HepG2 (cell line): ENCODE results near the gene MXRA7. TPM values are rescaled to one million over a fixed set of nuclear protein-coding genes. Genes with fewer than 3 reads are reported as not detected.

Experiments
- ARHGAP35 ChIP-seq: sonication (generic); formaldehyde crosslinking; IDR thresholded peaks from 2 replicates; pipeline ENCODE4 v1.9.0; 2022; ENCODE audit warnings: mild to moderate bottlenecking, inconsistent platforms, moderate library complexity, missing genetic modification reagents, borderline replicate concordance
- ATM ChIP-seq: fragments of 450-650 bp; IDR thresholded peaks from 2 replicates; pipeline ENCODE4 v1.7.1; 2017; ENCODE audit warnings: mild to moderate bottlenecking, borderline replicate concordance
- ATRX ChIP-seq: sonication (generic); formaldehyde crosslinking; IDR thresholded peaks from 2 replicates; pipeline ENCODE4 v1.4.0; 2020; ENCODE audit warnings: missing genetic modification reagents, borderline replicate concordance
- BRCA1 ChIP-seq: sonication (generic); formaldehyde crosslinking; IDR thresholded peaks from 2 replicates; pipeline ENCODE4 v1.4.0; 2020; ENCODE audit warnings: missing genetic modification reagents
- EZH2 ChIP-seq: conservative IDR thresholded peaks from 2 replicates; pipeline ENCODE4 v1.6.1; 2012; ENCODE audit warnings: mild to moderate bottlenecking, low read depth, low read length, moderate library complexity
- FLYWCH1 ChIP-seq: sonication (generic); formaldehyde crosslinking; IDR thresholded peaks from 2 replicates; pipeline ENCODE4 v1.8.1; 2023; ENCODE audit warnings: mild to moderate bottlenecking, missing genetic modification reagents
- HNRNPK ChIP-seq: fragments of 200-400 bp; formaldehyde crosslinking; IDR thresholded peaks from 2 replicates; pipeline ENCODE4 v1.6.1; 2018; ENCODE audit warnings: low read length, low read depth, moderate library complexity, mild to moderate bottlenecking; ENCODE audit not compliant: poor library complexity, severe bottlenecking
- KDM1A ChIP-seq: IDR thresholded peaks from 2 replicates; pipeline ENCODE4 v1.6.1; 2016; ENCODE audit warnings: missing compliant biosample characterization
- KLF15 ChIP-seq: sonication (generic); formaldehyde crosslinking; IDR thresholded peaks from 2 replicates; pipeline ENCODE4 v1.8.1; 2023; ENCODE audit warnings: borderline replicate concordance, mild to moderate bottlenecking, inconsistent platforms, missing genetic modification reagents, mixed read lengths
- MED1 ChIP-seq: sonication (generic); formaldehyde crosslinking; IDR thresholded peaks from 2 replicates; pipeline ENCODE4 v1.4.0; 2020; ENCODE audit warnings: missing genetic modification reagents
- RARG ChIP-seq: sonication (generic); formaldehyde crosslinking; IDR thresholded peaks from 2 replicates; pipeline ENCODE4 v1.4.0; 2020; ENCODE audit warnings: low read depth, mild to moderate bottlenecking, missing genetic modification reagents
- RFX3 ChIP-seq: IDR thresholded peaks from 2 replicates; pipeline ENCODE4 v1.6.1; 2016; ENCODE audit warnings: missing biosample characterization, missing genetic modification reagents
- RFXAP ChIP-seq: sonication (generic); formaldehyde crosslinking; IDR thresholded peaks from 2 replicates; pipeline ENCODE4 v1.4.0; 2020; ENCODE audit warnings: missing genetic modification reagents, borderline replicate concordance
- SKIL ChIP-seq: sonication (generic); formaldehyde crosslinking; IDR thresholded peaks from 2 replicates; pipeline ENCODE4 v1.8.0; 2022; ENCODE audit warnings: missing genetic modification reagents, mild to moderate bottlenecking, moderate library complexity, borderline replicate concordance
- SMARCE1 ChIP-seq: fragments of 450-650 bp; IDR thresholded peaks from 2 replicates; pipeline ENCODE4 v1.6.1; 2017; ENCODE audit warnings: borderline replicate concordance
- TCF12 ChIP-seq, 2 experiments: fragments of 450-650 bp in 1 of 2; sonication (generic) in 1 of 2; formaldehyde crosslinking in 1 of 2; IDR thresholded peaks; 2 replicates each; pipeline versions ENCODE4 v1.6.1 to v1.8.0; 2017 to 2022; ENCODE audit warnings: antibody characterized with exemption in 1 of 2, mild to moderate bottlenecking in 1 of 2, missing genetic modification reagents in 1 of 2, moderate library complexity in 1 of 2
- THAP11 ChIP-seq: IDR thresholded peaks from 2 replicates; pipeline ENCODE4 v1.6.1; 2016; ENCODE audit warnings: missing biosample characterization, missing genetic modification reagents
- XRCC5 ChIP-seq: fragments of 200-400 bp; formaldehyde crosslinking; optimal IDR thresholded peaks from 2 replicates; pipeline ENCODE3; 2017; ENCODE audit warnings: mild to moderate bottlenecking, low read length
- YEATS4 ChIP-seq: sonication (generic); formaldehyde crosslinking; IDR thresholded peaks from 2 replicates; pipeline ENCODE4 v1.4.0; 2020; ENCODE audit warnings: missing genetic modification reagents, borderline replicate concordance
- ZFY ChIP-seq: sonication (generic); formaldehyde crosslinking; IDR thresholded peaks from 2 replicates; pipeline ENCODE4 v1.4.0; 2020; ENCODE audit warnings: missing genetic modification reagents
- ZNF143 ChIP-seq: sonication (generic); formaldehyde crosslinking; IDR thresholded peaks from 2 replicates; pipeline ENCODE4 v1.4.0; 2020; ENCODE audit warnings: missing genetic modification reagents
- ZNF20 ChIP-seq: sonication (generic); formaldehyde crosslinking; IDR thresholded peaks from 2 replicates; pipeline ENCODE4 v1.4.0; 2020; ENCODE audit warnings: mild to moderate bottlenecking, moderate library complexity, missing genetic modification reagents
- ZNF350 ChIP-seq: sonication (generic); formaldehyde crosslinking; IDR thresholded peaks from 2 replicates; pipeline ENCODE4 v1.4.0; 2020; ENCODE audit warnings: mild to moderate bottlenecking, low read depth, missing genetic modification reagents, borderline replicate concordance
- ZNF468 ChIP-seq: sonication (generic); formaldehyde crosslinking; IDR thresholded peaks from 2 replicates; pipeline ENCODE4 v1.8.0; 2022; ENCODE audit warnings: mild to moderate bottlenecking, moderate library complexity, missing genetic modification reagents
- ZNF552 ChIP-seq: sonication (generic); formaldehyde crosslinking; IDR thresholded peaks from 2 replicates; pipeline ENCODE4 v1.9.0; 2022; ENCODE audit warnings: missing genetic modification reagents, mild to moderate bottlenecking, borderline replicate concordance
- ZNF644 ChIP-seq: IDR thresholded peaks from 2 replicates; pipeline ENCODE4 v1.6.1; 2016; ENCODE audit warnings: low read depth
- ZNF891 ChIP-seq: sonication (generic); formaldehyde crosslinking; IDR thresholded peaks from 2 replicates; pipeline ENCODE4 v1.5.0; 2020; ENCODE audit warnings: mild to moderate bottlenecking, missing genetic modification reagents
- polyA plus RNA-seq, 8 experiments: library from polyadenylated mRNA; depleted of rRNA in 3 of 8; stranded (reverse) in 7 of 8; unstranded in 1 of 8; fragments of >200 nt; fragmentation: Illumina TruSeq in 4 of 8; extraction: Trizol in 4 of 8; gene quantifications; 2 replicates each; pipeline versions ENCODE4 v1.2.1 to v1.2.3, GENCODE V29; 2011 to 2016; ENCODE audit warnings: low read depth in 4 of 8, missing spikeins in 1 of 8, mixed read lengths in 1 of 8; ENCODE audit not compliant: insufficient read depth in 1 of 8
- total RNA-seq, 5 experiments: library from RNA; depleted of rRNA; stranded (reverse); fragments of >200 nt; fragmentation: Illumina TruSeq; extraction: Trizol; gene quantifications; 2 replicates each; pipeline ENCODE4 v1.2.3, GENCODE V29; 2016; ENCODE audit warnings: low read depth in 1 of 5
- TF ChIP-seq, protein P1 (sequence below): sonication (generic); formaldehyde crosslinking; IDR thresholded peaks from 2 replicates; pipeline ENCODE4 v1.9.0; 2021; ENCODE audit warnings: missing genetic modification reagents, mild to moderate bottlenecking, borderline replicate concordance

Gene MXRA7
- total and polyA plus RNA-seq, 2 of the 13 experiments (the other 11 are each of a cell fraction or from before 2014, with no cell fraction given) = 44.8 to 112 TPM

GRCh38 chr17:76726776-76727718, 16.3 kb upstream of the MXRA7 start, which contains the start of gene METTL23 (continued):
- no peak; the same call in 1 of the 2 replicates for TF ChIP-seq ZNF468
- TF ChIP-seq ARHGAP35 = no peak; the same call in 1 of the 2 replicates
- TF ChIP-seq YEATS4 = peak; percentile 92
- 0 out of 2 replicates have a peak, but pooled peaks have one; percentile 24 for TF ChIP-seq FLYWCH1 (CRISPR knock-in tag)
- 0 out of 2 replicates have a peak, but pooled peaks have one; percentile 60 for TF ChIP-seq ZNF20 (CRISPR knock-in tag)
- TF ChIP-seq ZNF644 = no peak
- TF ChIP-seq ATRX (CRISPR knock-in tag) = no peak
- no peak for TF ChIP-seq ZNF891 (CRISPR knock-in tag)
- TF ChIP-seq RARG (CRISPR knock-in tag) = no peak
- no peak for TF ChIP-seq SMARCE1
- peak; percentile 15; the same call in 1 of the 2 replicates for TF ChIP-seq THAP11 (CRISPR knock-in tag)
- no peak for TF ChIP-seq BRCA1 (CRISPR knock-in tag)
- no peak; the same call in 1 of the 2 replicates for TF ChIP-seq MED1 (CRISPR knock-in tag)
- TF ChIP-seq EZH2 = no peak
- TF ChIP-seq ZNF350 = peak; percentile 86
- TF ChIP-seq ATM = no peak
- TF ChIP-seq, protein P1, sequence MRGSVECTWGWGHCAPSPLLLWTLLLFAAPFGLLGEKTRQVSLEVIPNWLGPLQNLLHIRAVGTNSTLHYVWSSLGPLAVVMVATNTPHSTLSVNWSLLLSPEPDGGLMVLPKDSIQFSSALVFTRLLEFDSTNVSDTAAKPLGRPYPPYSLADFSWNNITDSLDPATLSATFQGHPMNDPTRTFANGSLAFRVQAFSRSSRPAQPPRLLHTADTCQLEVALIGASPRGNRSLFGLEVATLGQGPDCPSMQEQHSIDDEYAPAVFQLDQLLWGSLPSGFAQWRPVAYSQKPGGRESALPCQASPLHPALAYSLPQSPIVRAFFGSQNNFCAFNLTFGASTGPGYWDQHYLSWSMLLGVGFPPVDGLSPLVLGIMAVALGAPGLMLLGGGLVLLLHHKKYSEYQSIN (CRISPR knock-in tag) = no peak
- peak; percentile 48; the same call in 1 of the 2 replicates for TF ChIP-seq ZFY (CRISPR knock-in tag)
- TF ChIP-seq KDM1A (CRISPR knock-in tag) = no peak
- no peak; the same call in 1 of the 2 replicates for TF ChIP-seq ZNF143 (CRISPR knock-in tag)
- TF ChIP-seq TCF12 (IDR thresholded peaks at IDR 0.05) = no peak
- TF ChIP-seq TCF12 (CRISPR knock-in tag; IDR thresholded peaks at IDR 0.05) = no peak; the same call in 1 of the 2 replicates
- TF ChIP-seq ZNF552 (CRISPR knock-in tag) = no peak
- TF ChIP-seq SKIL (CRISPR knock-in tag) = peak; percentile 66
- TF ChIP-seq XRCC5 = peak; percentile 70
- TF ChIP-seq RFXAP (CRISPR knock-in tag) = no peak
- TF ChIP-seq KLF15 (CRISPR knock-in tag) = 0 out of 2 replicates have a peak, but pooled peaks have one; percentile 59
- TF ChIP-seq HNRNPK = no peak
- TF ChIP-seq RFX3 (CRISPR knock-in tag) = no peak
